ACC112 (cell line): ENCODE measurements around the gene PGAP3.

Experiments
- H2AFZ ChIP-seq: fragments of 200-600 bp; sonication (generic); one replicate; pipeline ENCODE4 v1.6.0; 2017; ENCODE audit warnings: antibody characterized with exemption, low read length; ENCODE audit not compliant: unreplicated experiment
- H3K27ac ChIP-seq: fragments of 200-600 bp; sonication (generic); 2 replicates; pipeline ENCODE4 v1.5.1; 2014; ENCODE audit warnings: low read depth, mild to moderate bottlenecking, antibody characterized with exemption, low read length, moderate library complexity
- H3K27me3 ChIP-seq: fragments of 200-600 bp; sonication (generic); 2 replicates; pipeline ENCODE4 v1.6.1; 2014; ENCODE audit warnings: mild to moderate bottlenecking, antibody characterized with exemption, low read length, moderate library complexity, mixed read lengths; ENCODE audit not compliant: insufficient read depth
- H3K36me3 ChIP-seq: fragments of 200-600 bp; sonication (generic); 2 replicates; pipeline ENCODE4 v1.6.1; 2016; ENCODE audit warnings: mild to moderate bottlenecking, antibody characterized with exemption, low read length, moderate library complexity, mixed read lengths; ENCODE audit not compliant: insufficient read depth
- H3K4me1 ChIP-seq: fragments of 200-600 bp; sonication (generic); one replicate; pipeline ENCODE4 v1.6.1; 2016; ENCODE audit warnings: low read length, mixed read lengths; ENCODE audit not compliant: insufficient read depth, unreplicated experiment, control insufficient read depth
- H3K4me3 ChIP-seq: fragments of 200-600 bp; sonication (generic); 2 replicates; pipeline ENCODE4 v1.5.1; 2014; ENCODE audit warnings: mild to moderate bottlenecking, low read depth, low read length
- H3K79me2 ChIP-seq: fragments of 200-600 bp; sonication (generic); one replicate; pipeline ENCODE4 v1.6.0; 2016; ENCODE audit warnings: low read length; ENCODE audit not compliant: control insufficient read depth, unreplicated experiment, insufficient read depth

PGAP3 gene

GRCh38 chr17:39687546-39688474, at the start of gene PGAP3:
Gene PGAP3, minus strand, starts transcription at chr17:39688057. Its CDS starts 43 bp downstream, at chr17:39688014.
- peak within 1 kb of the TSS; percentile 97 for H2AFZ ChIP-seq
- no peaks in the 10 kb centered on the region for H3K27me3 ChIP-seq
- peaks cover 13% of the 10 kb centered on the region for H3K4me1 ChIP-seq
- no peaks in the 10 kb centered on the region for H3K79me2 ChIP-seq
- H3K36me3 ChIP-seq = no peaks in the 10 kb centered on the region
- H3K4me3 ChIP-seq = peak within 1 kb of the TSS; percentile 89
- peak within 1 kb of the TSS; percentile 75 for H3K27ac ChIP-seq

- Histone ChIP-seq H3K4me1 (peaks cover 30% of the 10 kb centered on the region), H2AFZ (no peak overlapping the region), H3K4me3 (no peak overlapping the region), H3K36me3 (no peaks in the 10 kb centered on the region), H3K27ac (no peak overlapping the region), H3K27me3 (no peaks in the 10 kb centered on the region), H3K79me2 (no peaks in the 10 kb centered on the region)
Measured at GRCh38 chr17:39737206-39737759, 49.4 kb upstream of the PGAP3 start.

GRCh38 chr17:39736319-39737165, 48.7 kb upstream of the PGAP3 start:
- Histone ChIP-seq H3K4me3 (no peak overlapping the region), H3K27ac (no peak overlapping the region), H3K36me3 (no peaks in the 10 kb centered on the region), H3K4me1 (peaks cover 30% of the 10 kb centered on the region), H3K27me3 (no peaks in the 10 kb centered on the region), H3K79me2 (no peaks in the 10 kb centered on the region), H2AFZ (no peak overlapping the region)

- H2AFZ ChIP-seq = no peak overlapping the region
- H3K27me3 ChIP-seq = no peaks in the 10 kb centered on the region
- H3K36me3 ChIP-seq = no peaks in the 10 kb centered on the region
- no peak overlapping the region for H3K27ac ChIP-seq
- H3K79me2 ChIP-seq = no peaks in the 10 kb centered on the region
- H3K4me3 ChIP-seq = no peak overlapping the region
- peaks cover 24% of the 10 kb centered on the region for H3K4me1 ChIP-seq
Measured at GRCh38 chr17:39735882-39736281, 48.0 kb upstream of the PGAP3 start.

GRCh38 chr17:39732586-39732985, 44.7 kb upstream of the PGAP3 start:
- no peaks in the 10 kb centered on the region for H3K36me3 ChIP-seq

GRCh38 chr17:39730095-39730921, 42.5 kb upstream of the PGAP3 start, which contains the start of gene MIEN1:
Gene MIEN1, minus strand, starts transcription at chr17:39730532. Its CDS starts 37 bp downstream, at chr17:39730495.
- Histone ChIP-seq H2AFZ (peak within 1 kb of the TSS; percentile 90), H3K4me3 (peak within 1 kb of the TSS; percentile 91), H3K27me3 (no peaks in the 10 kb centered on the region), H3K79me2 (no peaks in the 10 kb centered on the region), H3K36me3 (no peaks in the 10 kb centered on the region), H3K4me1 (peaks cover 7% of the 10 kb centered on the region), H3K27ac (peak within 1 kb of the TSS; percentile 35; the same call in 1 of the 2 replicates)

More at GRCh38 chr17:39732586-39732985, 44.7 kb upstream of the PGAP3 start:
- H3K79me2 ChIP-seq = no peaks in the 10 kb centered on the region
- H3K27ac ChIP-seq = no peak overlapping the region
- H3K4me1 ChIP-seq = peaks cover 7% of the 10 kb centered on the region
- no peaks in the 10 kb centered on the region for H3K27me3 ChIP-seq
- H3K4me3 ChIP-seq = no peak overlapping the region
- no peak overlapping the region for H2AFZ ChIP-seq

- Histone ChIP-seq H3K4me3 (peak overlapping the region; percentile 91), H3K27me3 (no peaks in the 10 kb centered on the region), H2AFZ (no peak overlapping the region), H3K4me1 (peaks cover 7% of the 10 kb centered on the region), H3K36me3 (peaks cover 6% of the 10 kb centered on the region; the same call in 1 of the 2 replicates), H3K27ac (no peak overlapping the region), H3K79me2 (no peaks in the 10 kb centered on the region)
Measured at GRCh38 chr17:39729280-39729851, 41.5 kb upstream of the PGAP3 start.

GRCh38 chr17:39727556-39727955, 39.7 kb upstream of the PGAP3 start:
- H3K36me3 ChIP-seq = peaks cover 6% of the 10 kb centered on the region; the same call in 1 of the 2 replicates
- H3K4me3 ChIP-seq = no peak overlapping the region
- H3K27me3 ChIP-seq = no peaks in the 10 kb centered on the region
- H3K79me2 ChIP-seq = no peaks in the 10 kb centered on the region
- peaks cover 7% of the 10 kb centered on the region for H3K4me1 ChIP-seq
- H3K27ac ChIP-seq = no peak overlapping the region
- H2AFZ ChIP-seq = no peak overlapping the region

GRCh38 chr17:39726617-39727016, 38.8 kb upstream of the PGAP3 start:
- Histone ChIP-seq H3K27me3 (no peaks in the 10 kb centered on the region), H2AFZ (no peak overlapping the region), H3K36me3 (peaks cover 6% of the 10 kb centered on the region; the same call in 1 of the 2 replicates), H3K4me1 (peaks cover 7% of the 10 kb centered on the region), H3K4me3 (no peak overlapping the region), H3K79me2 (no peaks in the 10 kb centered on the region), H3K27ac (no peak overlapping the region)
